ENCODE data around the gene ST3GAL2.

ST3GAL2 gene

DNA sequence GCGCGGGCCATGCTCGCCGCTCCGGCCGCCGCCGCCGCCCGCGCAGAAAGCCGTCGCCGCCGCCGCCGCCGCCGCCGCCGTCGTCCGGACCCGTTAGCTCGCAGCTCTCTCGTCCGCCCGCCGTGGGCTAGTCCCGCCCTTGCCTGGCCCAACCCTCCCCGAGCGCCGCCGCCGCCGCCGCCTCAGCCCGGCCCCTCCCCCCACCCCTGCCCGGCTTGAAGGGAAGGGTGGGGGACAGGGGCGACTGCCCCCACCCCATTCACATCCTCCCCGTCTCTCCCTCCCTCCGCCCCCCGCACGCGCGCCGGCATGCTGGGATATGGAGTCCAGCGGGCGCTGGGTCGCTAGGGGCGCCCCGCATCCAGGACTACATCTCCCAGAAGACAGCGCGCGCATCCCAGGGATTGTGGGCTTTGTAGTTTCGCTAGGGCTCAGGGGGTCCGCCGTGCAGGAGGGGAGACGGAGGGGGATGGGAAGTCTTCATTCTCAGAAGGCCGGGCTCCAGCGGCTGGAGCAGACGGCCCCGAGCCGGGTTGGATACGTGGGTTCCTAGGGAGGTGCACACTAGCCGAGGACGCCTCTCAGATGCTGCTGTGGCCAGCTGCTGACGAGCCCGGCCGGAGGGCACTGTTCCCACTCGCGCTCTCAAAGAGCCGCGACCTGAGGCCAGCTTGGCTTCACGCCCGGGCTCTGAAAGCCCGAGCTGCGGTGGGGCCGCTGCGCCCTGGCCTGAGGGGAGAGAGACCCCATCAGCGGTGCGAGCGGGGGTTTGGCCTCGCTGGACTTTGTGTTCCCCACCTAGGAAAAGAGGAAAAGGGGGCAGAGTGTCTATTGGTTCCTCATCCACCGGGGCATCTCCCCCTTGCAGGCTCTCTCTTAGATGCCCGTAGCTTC is at the start of gene ST3GAL2:
Gene ST3GAL2 (minus strand): TSS at position 132 of the 894 bp plus-strand sequence. CDS start 40,570 bp downstream, outside the sequence.
- DNase-seq (ENCODE audit: low read depth) = peak; percentile 86

GRCh38 chr16:70484867-70485266 is 46.0 kb upstream of the ST3GAL2 start:
- no peak for DNase-seq (ENCODE audit: low read depth)

GRCh38 chr16:70483426-70483825 is 44.5 kb upstream of the ST3GAL2 start:
- DNase-seq (ENCODE audit: low read depth) = no peak

DNA sequence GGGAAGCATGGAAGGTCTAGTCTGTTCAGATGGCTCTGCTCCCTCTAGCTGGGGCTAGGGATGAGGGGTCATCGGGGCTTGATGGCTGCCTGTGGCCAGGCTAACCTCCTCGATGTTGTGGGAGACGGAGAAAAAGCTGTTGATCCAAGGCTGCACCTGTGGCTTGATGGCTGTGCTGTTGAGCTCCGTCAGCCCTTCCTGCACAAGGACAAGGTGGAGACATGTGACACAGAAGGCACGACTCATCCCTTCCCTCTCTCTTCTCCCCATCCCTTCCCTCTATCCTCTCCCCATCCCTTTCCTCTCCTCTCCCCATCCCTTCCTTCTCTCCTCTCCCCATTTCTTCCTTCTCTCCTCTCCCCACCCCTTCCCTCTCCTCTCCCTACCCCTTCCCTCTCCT is 43.7 kb upstream of the ST3GAL2 start:
- DNase-seq (ENCODE audit: low read depth) = no peak

DNA sequence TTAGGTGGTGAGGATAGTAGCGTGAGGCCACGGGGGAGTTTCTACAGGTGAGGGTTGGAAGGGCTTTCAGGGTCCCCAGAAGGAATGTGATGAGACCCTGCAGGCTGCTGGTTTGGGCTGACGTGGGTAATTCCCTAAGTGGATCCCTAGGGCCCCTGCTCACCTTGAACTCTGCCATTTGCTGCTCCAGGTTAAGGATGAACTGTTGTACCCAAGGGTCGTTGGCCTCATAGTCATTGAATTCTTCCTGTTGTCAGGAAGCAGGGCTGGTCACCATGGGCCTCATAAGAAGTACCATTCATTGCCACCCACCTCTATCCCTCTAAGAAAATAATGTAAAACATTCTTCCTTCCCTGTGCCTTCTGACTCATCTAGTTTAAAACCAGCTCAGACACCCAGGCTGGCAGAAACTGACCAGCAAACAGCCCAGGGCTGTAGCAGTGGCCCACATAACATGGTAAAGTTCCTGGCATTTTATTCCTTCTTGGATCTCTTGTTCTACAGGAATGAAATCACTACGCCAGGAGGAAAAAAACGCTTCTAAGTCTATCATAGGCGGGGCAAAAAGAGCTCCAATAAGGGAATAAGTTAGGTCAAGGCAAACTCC is 43.1 kb upstream of the ST3GAL2 start:
- no peak for DNase-seq (ENCODE audit: low read depth)

- DNase-seq (ENCODE audit: low read depth) = no peak
Measured at GRCh38 chr16:70480127-70481105, 41.5 kb upstream of the ST3GAL2 start.

- DNase-seq (ENCODE audit: low read depth) = no peak
Measured at GRCh38 chr16:70478912-70479341, 40.0 kb upstream of the ST3GAL2 start.

- no peak for DNase-seq (ENCODE audit: low read depth)
Measured at GRCh38 chr16:70478169-70478568, 39.3 kb upstream of the ST3GAL2 start.

- no peak for DNase-seq (ENCODE audit: low read depth)
Measured at GRCh38 chr16:70476272-70477020, 37.5 kb upstream of the ST3GAL2 start.

GRCh38 chr16:70475054-70475871 is 36.4 kb upstream of the ST3GAL2 start:
- no peak for DNase-seq (ENCODE audit: low read depth)

DNA sequence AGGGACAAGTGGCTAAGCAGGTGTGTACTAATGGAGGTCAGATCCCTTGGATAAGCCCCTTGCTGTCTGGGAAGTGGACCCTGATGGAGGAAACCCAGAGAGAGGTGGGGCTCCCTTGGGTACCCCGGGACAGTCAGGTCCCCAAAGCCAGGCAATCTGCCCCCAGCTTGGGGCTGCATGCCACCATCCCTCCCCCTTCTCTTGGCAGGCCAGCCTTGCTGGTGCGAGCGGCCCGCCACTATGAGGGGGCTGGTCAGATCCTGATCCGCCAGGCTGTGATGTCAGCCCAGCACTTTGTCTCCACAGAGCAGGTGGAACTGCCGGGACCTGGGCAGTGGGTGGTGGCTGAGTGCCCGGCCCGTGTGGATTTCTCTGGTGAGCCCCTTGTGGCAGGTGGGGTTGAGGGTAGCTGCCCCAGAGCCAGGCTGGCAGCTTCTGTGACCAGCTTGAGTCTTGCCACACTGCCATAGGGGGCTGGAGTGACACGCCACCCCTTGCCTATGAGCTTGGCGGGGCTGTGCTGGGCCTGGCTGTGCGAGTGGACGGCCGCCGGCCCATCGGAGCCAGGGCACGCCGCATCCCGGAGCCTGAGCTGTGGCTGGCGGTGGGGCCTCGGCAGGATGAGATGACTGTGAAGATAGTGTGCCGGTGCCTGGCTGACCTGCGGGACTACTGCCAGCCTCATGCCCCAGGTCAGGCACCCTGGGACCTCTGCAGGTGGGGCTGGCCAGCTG is 35.6 kb upstream of the ST3GAL2 start:
- no peak for DNase-seq (ENCODE audit: low read depth)

- DNase-seq (ENCODE audit: low read depth) = no peak
Measured at GRCh38 chr16:70473446-70474319, 34.8 kb upstream of the ST3GAL2 start.

- no peak for DNase-seq (ENCODE audit: low read depth)
Measured at GRCh38 chr16:70472786-70473433, 34.0 kb upstream of the ST3GAL2 start.

GRCh38 chr16:70470927-70471341 is 32.0 kb upstream of the ST3GAL2 start:
- no peak for DNase-seq (ENCODE audit: low read depth)

- DNase-seq (ENCODE audit: low read depth) = no peak
Measured at GRCh38 chr16:70470141-70470926, 31.4 kb upstream of the ST3GAL2 start.

- DNase-seq (ENCODE audit: low read depth) = no peak
Measured at GRCh38 chr16:70468776-70469525, 30.1 kb upstream of the ST3GAL2 start.

- no peak for DNase-seq (ENCODE audit: low read depth)
Measured at GRCh38 chr16:70467608-70468007, 28.7 kb upstream of the ST3GAL2 start.

Measured in stimulated activated CD8-positive, alpha-beta memory T cell treated with anti-CD3 and anti-CD28 coated beads, Interleukin-12 subunit alpha, Interleukin-12 subunit beta, amount 100 ng/mL, for 1 hour (primary cell).